ENCODE data around the gene MPV17. TPM values are rescaled to one million over a fixed set of nuclear protein-coding genes. Genes with fewer than 3 reads are reported as not detected.
"Not testable (repeated sequence)": the region's sequence is repeated elsewhere in the genome, so short reads cannot be mapped to it uniquely, and the experiment has no call there.

MPV17 gene
- total RNA-seq, 1 donor from 2014 or later: 80.4 TPM

GRCh38 chr2:27271631-27272340 lies 51.1 kb downstream of the MPV17 start:
- ATAC-seq (no peak), DNase-seq (no peak)
- no peaks in the 10 kb centered on the region for H3K9me3 ChIP-seq
- H3K4me1 ChIP-seq: no peaks in the 10 kb centered on the region
- no peaks in the 10 kb centered on the region for H3K36me3 ChIP-seq
- peaks cover 28% of the 10 kb centered on the region for H3K27me3 ChIP-seq
- H3K4me3 ChIP-seq: no peak overlapping the region
- TF ChIP-seq CTCF (IDR thresholded peaks at IDR 0.05): no peak
- H3K27ac ChIP-seq: no peak overlapping the region
- intact Hi-C loops (cut with DNase I): no loop called here

GRCh38 chr2:27270670-27271069 lies 52.2 kb downstream of the MPV17 start:
- Histone ChIP-seq H3K9me3 (no peaks in the 10 kb centered on the region), H3K36me3 (no peaks in the 10 kb centered on the region), H3K27me3 (peaks cover 35% of the 10 kb centered on the region), H3K27ac (no peak overlapping the region), H3K4me1 (no peaks in the 10 kb centered on the region), H3K4me3 (no peak overlapping the region)
- ATAC-seq (peak; percentile 34), DNase-seq (no peak)
- no peak for TF ChIP-seq CTCF (IDR thresholded peaks at IDR 0.05)
- intact Hi-C loops (cut with DNase I): no loop called here

- TF ChIP-seq CTCF (IDR thresholded peaks at IDR 0.05): no peak
- Histone ChIP-seq H3K4me1 (peaks cover 2% of the 10 kb centered on the region), H3K4me3 (no peak overlapping the region), H3K27me3 (peaks cover 40% of the 10 kb centered on the region), H3K9me3 (no peaks in the 10 kb centered on the region), H3K27ac (no peak overlapping the region), H3K36me3 (no peaks in the 10 kb centered on the region)
- intact Hi-C loops (cut with DNase I): no loop called here
- DNase-seq (no peak), ATAC-seq (no peak)
Measured at GRCh38 chr2:27270131-27270530, 52.8 kb downstream of the MPV17 start.

GRCh38 chr2:27268296-27268695 lies 54.6 kb downstream of the MPV17 start:
- Histone ChIP-seq H3K27me3 (peaks cover 57% of the 10 kb centered on the region), H3K4me1 (peaks cover 20% of the 10 kb centered on the region)
- H3K9me3 ChIP-seq; H3K36me3 ChIP-seq; DNase-seq; intact Hi-C loops (cut with DNase I); ATAC-seq; H3K4me3 ChIP-seq; H3K27ac ChIP-seq: not testable (repeated sequence)

GRCh38 chr2:27265536-27265870 lies 57.4 kb downstream of the MPV17 start:
- H3K4me3 ChIP-seq: no peak overlapping the region
- intact Hi-C loops (cut with DNase I): no loop called here
- no peaks in the 10 kb centered on the region for H3K36me3 ChIP-seq
- DNase-seq: no peak
- no peaks in the 10 kb centered on the region for H3K9me3 ChIP-seq
- H3K27ac ChIP-seq: no peak overlapping the region
- no peak for ATAC-seq
- H3K4me1 ChIP-seq: peaks cover 29% of the 10 kb centered on the region
- TF ChIP-seq CTCF (IDR thresholded peaks at IDR 0.05): no peak
- H3K27me3 ChIP-seq: peaks cover 83% of the 10 kb centered on the region

- Histone ChIP-seq H3K4me3 (peak overlapping the region; percentile 41), H3K9me3 (no peaks in the 10 kb centered on the region), H3K27me3 (peaks cover 85% of the 10 kb centered on the region), H3K27ac (no peak overlapping the region), H3K4me1 (peaks cover 29% of the 10 kb centered on the region), H3K36me3 (no peaks in the 10 kb centered on the region)
- intact Hi-C loops (cut with DNase I): no loop called here
- ATAC-seq (peak; percentile 79), DNase-seq (peak; percentile 85)
- TF ChIP-seq CTCF (IDR thresholded peaks at IDR 0.05): peak; percentile 57
Measured at GRCh38 chr2:27264753-27265535, 58.0 kb downstream of the MPV17 start.

Measured in upper lobe of right lung (tissue), 1 donor.